Amygdala (tissue), 56 donors: ENCODE measurements around the gene GALNT14.

Experiments
- DNase-seq, 56 donors: peaks; one replicate each; lab custom pipeline; 2025; lab: John Stamatoyannopoulos, UW

The GALNT14 gene

DNA sequence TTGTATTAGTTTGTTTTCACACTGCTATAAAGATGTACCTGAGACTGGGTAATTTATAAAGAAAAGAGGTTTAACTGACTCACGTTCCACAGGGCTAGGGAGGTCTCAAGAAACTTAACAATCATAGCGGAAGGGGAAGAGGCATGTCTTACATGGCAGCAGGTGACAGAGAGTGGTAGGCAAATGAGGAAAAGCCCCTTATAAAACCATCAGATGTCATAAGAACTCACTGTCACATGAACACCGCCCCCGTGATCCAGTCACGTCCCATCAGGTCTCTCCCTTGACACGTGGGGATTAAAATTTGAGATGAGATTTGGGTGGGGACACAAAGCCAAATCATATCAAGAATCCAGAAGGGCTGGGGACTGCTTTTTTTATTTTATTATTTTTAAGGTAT, 120.0 kb downstream of the GALNT14 start:
- DNase-seq, result no peak

DNA sequence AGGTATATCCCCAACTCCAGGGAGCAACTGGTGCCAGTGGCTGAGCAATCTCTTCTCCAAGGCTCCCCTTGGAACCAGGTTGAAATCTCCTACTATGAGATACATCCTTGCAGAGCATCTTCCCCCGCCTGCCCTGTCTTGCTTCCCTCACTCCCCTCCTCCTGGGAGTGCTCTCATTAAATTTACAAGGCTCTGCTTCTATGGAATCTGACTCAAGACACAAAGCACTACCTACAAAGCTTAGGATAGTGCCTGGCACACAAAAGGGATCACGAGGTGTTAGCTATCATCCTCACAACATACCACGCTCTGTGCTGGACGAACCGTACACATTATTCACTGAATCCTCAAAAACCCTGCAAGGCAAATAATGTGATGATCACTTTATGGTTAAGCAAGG, 121.6 kb downstream of the GALNT14 start:
- DNase-seq, result no peak

DNA sequence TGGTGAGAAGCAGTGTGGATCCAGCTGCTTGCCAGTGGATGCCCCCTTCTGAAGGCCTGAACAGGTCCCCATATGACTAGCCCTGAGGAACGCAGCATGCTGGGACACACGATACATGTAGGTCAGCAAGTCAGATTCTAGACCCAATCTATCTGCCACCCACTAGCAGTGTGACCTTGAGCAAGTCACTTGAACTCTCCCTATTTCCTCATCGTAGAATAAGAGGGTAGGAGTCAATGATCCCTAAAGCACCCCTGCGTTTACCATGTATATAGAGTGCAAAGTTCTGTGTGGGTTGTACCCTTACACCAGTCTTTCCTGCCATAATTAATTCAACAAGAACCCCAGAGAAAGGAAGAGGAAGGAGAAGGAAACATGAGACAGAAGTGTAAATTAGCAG, 123.7 kb downstream of the GALNT14 start:
- DNase-seq, result no peak

DNA sequence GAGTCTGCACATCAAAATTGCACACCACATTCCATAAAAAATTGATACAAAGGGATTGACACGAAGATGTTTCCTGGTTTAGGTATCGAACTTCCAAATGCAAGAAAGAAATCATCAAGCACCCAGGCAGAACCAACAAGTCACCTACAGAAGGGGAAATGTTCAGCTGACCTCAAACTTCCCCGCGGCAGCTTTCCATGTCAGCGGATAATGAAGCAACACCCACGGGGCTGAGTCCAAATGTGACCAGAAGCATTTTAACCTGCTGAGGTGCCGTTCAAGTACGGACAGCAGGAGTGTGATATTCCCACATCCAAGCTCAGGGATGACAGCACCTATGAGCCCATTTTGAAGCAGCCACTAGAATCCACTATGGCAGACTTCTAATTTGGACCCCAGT, 124.9 kb downstream of the GALNT14 start:
- DNase-seq, result no peak

DNA sequence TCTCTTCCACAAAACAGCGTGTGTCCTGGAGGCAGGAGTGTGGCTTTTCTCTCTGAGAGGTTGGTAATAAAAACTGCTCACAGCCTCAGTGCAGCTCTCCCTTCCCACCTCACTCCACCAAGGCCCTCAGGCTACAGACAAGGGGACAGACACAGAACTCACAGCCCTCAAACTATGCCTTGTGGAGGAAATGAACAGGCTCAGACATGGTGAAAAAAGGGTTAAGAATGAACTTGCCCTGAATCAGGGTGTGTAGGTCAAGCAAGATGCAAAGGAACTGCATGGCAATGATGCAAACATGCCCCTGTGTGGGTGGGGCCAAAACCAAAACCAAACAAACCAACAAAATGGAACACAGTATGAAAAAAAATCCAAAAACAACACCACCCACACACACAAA, 125.8 kb downstream of the GALNT14 start:
- no peak for DNase-seq

DNA sequence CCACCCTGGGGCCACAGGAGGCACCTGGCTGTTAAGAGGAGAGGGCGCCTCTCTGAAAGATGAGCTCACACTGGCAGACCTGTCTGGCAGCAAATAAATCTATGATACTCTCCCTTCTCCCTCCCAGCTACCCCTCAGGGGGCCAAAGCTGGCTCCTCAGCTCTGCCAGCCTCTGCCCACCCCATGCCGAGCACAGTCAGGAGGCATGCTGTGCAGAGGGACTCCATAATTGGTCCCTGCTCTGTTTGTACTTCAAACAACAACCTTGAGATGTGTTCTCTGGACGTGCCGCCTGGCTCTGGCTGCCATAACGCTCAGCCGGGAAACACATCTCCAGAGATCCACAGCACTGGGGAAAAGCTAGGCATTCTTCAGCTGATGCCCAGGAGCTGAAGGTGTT, 126.7 kb downstream of the GALNT14 start:
- no peak for DNase-seq

DNA sequence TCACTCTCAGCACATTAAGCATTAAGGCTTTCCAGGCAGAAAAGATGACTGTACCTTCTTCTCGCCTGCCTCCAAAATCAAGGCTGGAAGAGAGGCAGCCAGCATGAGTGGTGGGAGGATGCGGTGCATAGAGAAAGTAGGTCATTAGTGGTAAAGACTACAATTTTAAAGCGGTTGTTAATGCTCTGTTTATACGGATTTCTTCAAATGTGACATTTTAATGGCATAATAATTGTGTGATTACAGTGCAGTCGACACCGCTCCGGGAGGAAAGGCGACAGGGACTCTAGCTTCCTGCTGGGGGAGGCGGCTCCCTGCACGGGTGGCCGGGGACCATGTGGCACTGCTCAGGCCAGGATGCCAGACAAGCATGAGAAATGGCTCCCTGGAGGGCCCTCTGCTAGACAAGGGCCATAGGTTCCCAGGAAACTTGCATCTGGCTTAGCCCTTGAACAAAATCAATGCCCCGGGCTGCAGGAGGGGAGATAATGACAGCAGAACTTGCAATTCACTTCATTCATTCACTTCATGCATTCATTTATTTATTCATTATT, 129.6 kb downstream of the GALNT14 start:
- DNase-seq, result peak in 6 of 56 donors; percentile 4 to 33 (median 7)

DNA sequence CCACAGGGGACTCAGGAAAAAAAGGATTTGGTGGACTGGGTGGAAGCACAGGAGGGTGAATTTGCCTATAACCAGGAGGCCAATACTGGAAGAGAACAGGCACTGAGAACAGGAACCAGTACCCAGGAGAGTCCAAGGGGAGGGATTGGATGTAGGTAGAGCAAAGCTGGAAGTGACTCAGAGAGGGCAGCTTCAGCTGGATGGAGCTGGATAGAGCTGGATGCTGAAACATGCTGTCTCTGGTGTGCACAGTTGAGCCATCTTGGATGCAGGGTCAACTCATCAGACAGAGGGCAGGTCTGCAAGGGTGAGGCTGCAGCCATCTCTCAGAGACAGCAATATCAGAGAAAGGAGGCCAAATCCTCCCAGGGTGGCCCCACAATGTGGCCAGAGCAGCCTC, 134.0 kb downstream of the GALNT14 start:
- DNase-seq, result no peak

DNA sequence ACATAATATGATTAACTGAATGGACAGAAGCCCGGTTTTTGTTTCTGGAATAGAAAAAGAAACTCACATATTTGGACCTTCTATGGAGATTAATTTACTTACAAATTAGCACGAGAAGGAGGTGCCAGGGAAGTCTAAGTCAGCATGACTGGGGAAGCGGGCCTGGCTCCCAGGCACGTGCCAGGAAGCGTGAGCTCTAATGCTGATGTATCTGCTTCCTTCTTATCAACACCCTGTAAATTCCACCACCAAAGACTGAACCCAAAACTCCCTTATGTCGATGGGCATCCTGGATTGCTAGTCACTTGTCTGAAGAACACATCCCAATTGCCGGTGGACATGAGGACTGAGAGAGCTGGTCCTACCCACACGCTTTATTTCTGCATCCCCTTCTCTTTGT, 134.5 kb downstream of the GALNT14 start:
- DNase-seq, result peak in 2 of 56 donors; percentile 2 to 3

DNA sequence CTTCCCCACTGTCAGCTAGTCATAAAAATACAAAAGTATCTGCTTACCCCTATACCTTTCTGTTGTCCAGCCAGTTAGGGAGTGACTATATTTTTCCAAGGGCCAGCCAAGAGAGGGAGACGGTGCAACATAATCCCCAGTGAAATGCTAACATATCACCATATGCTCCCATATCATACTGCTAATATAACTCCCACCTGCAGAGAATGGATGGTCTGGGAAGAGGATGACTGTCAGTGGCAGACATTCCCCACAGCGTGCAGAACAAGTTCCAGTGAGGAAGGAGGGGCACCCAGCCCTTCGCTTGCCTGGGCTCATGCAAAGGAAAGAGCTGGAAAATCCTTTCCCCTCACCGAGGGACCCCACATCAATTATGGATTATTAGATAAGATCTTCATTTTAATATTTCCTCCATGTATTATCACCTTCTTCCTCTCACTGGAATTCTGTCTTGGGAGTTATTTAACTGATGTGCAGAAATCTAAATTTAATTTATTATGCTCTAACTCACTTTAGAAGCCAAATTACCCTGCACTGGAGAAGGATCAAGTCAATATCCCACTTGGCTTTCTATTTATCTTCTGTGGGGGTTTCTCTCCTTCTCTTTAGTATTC, 135.6 kb downstream of the GALNT14 start:
- no peak for DNase-seq

DNA sequence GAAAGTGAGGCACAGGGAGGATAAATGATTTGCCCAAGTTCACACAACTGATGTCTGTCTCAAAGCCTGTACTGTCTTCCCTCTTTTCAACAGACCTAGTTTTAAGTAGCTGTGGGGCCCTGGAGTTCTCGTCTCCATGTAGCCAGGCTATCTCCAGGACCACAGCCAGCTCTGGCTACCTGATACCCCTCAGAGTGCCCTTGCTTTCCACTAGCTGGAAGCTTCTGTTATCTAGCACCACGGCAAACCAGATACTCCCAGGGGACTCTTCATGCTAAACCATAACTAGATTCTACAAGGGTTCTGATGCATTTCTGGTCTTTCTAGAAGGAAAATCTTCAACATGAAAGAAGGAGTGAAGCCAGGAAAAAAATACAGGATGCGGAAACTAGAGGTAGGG, 137.3 kb downstream of the GALNT14 start:
- no peak for DNase-seq

DNA sequence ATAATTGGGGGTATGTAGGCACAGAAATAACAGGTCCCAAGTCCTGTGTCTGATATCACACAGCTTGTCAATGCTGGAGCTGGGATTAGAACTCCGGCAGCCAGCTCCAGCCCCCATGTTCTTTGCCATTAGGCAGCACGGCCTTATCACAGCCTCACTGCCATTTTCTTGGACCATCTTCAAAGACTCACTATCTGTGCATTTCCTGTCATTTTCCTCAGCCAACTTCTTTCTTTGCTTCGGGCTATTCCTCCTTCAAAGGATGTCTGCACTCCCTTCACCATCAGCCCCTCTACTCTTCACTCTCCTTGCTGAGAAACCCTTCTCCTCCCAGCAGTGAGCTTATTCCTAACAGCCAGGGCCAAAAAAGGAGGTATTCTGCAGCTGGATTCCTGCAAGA, 139.6 kb downstream of the GALNT14 start:
- no peak for DNase-seq

DNA sequence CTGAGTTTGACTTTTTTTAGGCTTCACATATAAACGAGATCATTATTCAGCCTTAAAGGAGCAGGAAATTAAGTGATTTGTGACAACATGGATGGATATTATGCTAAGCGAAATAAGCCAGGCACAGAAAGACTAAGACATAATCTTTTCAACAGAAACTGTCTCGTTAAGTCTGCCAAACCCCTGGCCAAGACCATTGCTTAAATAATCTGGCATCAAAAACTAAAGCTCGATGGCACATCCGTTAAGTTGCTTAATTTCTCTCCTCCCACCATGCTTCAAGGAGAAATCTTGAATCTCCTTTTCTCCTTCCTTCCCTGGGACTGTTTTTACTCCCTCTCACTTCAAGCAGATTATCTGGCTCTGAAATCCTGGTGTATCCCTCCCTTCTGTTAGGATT, 140.3 kb downstream of the GALNT14 start:
- DNase-seq, result no peak

DNA sequence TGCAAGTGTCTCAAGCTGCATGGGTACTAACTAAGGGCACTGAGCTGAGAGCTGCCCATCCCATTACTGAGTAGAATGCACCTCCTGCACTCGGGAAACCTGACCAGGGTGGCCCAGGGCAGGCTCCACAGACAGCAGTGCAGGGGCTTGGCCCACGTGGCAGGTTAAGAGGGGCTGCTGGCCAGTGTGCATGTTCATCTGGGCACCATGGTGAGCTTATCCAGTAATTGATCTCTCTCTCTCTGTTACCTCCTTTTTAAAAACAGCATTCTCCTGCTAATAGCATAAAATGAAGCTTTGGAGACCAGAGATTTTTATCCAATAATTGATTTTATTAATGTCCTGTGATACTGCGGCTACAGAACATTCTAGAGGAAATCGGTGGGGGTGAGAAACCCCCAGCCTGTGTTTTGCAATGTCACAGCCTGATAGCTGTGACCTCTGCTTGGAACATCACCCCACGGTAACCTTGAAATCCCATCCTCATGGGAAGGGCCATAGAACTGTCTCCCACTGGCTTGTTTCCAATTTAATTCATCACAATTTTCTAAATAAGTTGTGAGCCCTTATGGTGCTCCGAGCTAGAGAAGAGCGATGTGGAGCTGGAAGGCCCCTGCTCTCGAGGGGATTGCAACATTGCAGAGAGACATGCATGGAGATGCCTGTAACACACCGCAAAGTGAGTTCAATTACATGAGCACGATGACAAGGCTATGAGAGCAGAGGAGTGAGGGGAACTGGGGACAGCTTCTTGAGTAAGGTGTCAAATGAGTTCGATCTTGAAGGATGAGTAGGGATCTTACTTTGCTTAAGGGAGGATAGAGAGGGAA, 143.8 kb downstream of the GALNT14 start:
- DNase-seq, result no peak

DNA sequence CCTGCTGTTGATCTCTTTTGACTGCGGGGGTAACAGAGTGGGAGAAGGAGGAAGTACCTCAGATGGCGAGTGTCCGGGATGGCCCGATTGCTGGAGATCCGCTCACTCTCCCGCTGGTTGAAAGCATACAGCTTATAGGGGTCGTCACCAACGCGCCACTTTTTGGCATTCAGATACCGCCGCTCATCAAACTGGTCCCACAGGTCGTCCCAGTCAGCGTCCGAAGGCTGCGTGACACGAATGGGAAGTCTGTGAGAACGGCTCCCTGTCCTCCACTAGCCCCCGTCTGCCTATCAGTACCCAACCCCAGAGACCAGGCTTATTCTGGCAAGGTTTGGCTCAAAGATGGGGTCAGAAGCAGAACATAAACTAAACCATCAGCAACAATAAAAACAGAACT, 145.5 kb downstream of the GALNT14 start:
- no peak for DNase-seq

DNA sequence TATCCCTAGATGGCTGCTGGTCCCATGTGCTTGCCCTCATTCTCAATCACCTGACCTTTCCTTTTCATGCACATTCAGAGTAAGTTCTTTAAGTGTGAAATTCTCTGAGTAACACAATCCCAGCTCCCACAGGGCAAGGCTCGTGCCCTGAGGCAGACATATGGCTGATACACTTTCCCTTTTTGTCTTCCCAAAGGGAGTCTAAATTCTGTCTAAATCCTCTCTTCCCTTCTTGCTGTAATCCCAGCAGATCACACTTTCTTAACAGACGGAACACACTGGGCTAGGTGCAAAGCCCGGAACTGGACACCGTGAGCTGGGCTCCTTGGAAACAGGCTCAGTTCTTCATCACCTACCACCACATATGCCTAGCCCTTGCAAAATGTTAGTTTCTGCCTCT, 147.6 kb downstream of the GALNT14 start:
- no peak for DNase-seq

DNA sequence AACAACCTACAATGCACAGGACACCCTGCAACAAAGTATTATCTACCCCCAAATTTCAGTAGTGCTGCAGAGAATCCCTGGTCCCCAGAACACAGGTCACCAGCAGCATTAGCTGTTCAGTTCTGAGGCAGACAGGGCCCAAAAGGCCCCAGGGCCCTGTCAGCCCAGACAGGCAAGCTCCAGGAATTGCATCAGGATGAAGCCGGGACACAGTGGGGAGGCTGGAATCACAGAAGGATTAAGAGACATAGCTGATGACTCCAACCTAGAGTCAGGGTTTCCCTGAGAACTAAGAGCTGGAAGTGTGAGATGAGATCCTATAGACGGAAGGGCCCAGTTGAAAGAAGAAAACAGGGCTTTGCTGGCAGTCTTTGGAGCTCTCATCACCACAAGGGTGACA, 148.1 kb downstream of the GALNT14 start:
- no peak for DNase-seq

DNA sequence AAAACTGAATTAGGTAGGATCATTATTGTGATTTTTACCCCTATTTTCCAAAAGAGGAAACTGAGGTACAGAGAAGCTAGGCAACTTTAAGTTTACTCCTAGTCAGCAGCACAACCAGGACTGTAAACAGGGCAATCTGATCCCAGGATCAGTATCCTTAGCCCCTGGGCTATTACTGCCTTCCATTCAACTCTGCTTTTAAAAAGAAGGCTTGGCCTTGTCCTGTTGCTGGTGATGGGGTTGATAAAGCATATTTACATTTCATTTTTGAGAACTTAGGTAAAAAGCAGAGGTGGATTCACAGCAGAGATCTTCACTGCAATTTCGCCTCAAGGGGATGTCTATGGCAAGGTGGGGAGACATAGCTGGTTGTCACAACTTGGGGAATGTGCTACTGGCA, 148.5 kb downstream of the GALNT14 start:
- DNase-seq, result no peak

DNA sequence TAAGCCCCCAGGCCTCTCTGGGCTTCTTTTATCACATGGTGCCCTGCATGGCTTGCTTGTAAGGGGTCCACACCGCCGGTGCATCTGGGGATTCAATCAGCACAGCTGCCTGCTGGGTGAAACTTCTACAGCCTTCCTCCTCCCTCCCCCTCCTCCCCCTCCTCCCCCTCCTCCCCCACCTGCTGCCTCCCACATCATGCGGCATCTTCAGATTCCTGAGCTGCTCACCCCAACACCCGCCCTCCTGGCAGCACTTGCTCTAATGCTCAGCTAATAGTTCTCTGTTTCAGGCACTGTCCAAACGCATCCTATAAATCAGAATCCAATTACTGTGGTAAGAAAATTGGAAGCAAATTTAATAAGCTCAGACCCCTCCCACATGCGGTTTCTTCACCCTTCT, 150.7 kb downstream of the GALNT14 start:
- no peak for DNase-seq

DNA sequence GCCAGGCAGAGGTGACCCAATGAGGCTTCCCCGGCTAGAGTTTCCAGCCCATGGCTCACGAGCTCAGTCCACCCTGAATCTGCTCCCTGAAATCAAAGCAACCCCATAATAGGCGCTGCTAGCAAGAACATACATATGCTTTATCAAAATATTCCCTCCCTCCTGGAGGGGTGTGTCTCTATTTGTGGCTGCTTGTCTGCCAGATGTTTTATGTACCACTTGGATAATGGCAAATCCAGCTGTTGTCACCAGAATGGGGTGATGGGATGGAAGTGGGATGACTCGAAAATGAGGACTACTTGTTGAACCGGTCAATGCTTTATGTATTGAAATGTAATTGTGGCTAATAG, 152.0 kb downstream of the GALNT14 start:
- DNase-seq, result no peak

DNA sequence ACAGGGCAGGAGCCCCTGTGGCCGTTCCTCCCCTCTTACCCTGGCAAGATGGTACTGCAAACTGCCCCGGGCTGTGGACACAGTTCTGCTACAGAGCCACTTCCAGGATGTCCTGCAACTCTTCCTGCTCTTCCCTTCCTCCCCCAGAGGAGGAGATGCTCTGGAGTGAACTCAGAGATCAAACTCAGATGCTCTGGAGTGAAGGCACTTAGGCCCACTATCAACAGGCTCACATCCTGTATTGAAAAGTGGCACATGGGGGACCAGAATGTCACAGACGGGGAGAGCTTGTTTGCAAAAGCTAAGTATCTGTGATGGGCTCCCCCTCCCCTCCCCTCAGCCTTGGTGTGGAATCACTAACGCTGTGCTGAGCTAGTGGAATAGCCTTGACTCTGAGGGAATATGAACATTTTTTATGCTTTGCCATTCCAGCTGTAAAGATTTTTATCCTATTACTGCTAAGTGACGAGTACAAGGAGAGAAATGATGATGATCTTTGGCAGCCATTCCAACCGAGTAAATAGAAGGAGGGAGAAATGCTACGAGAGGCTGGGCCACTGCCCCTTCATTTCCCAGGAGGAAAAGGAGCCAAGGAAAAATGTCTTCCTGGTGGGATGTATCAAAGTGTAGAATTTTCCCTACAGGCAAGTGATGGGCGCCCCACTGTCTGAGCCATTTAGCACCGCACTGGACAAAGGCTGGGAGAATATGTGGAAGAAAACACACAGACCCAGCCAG, 152.6 kb downstream of the GALNT14 start:
- DNase-seq, result no peak

DNA sequence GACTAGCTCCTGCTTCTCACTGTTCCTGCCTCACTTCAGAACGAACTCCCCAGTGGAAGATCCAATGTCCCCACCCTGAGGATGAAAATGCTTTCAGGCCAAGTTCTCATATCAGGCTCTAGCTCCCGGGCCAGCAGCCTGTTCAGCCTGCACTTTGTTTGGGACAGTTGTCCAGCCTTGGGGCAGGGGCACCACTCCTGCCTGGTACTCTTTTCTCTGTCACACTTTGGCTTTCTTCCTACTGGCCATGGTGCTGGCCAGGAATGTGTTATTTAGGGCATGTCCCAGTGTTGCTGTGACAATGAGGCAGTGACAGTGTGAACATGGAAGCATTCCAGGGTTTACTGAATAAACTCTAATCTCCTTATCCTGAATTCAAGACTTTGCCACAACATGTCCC, 154.1 kb downstream of the GALNT14 start:
- DNase-seq, result no peak
